Epidermal melanocyte (primary cell): Measurements from ENCODE around the gene ICA1.

Source experiments
- DNase-seq: peaks from one replicate; pipeline ENCODE4 v3.0.0; 2011; ENCODE audit warnings: low spot score; ENCODE audit not compliant: insufficient read length

Gene ICA1

DNA sequence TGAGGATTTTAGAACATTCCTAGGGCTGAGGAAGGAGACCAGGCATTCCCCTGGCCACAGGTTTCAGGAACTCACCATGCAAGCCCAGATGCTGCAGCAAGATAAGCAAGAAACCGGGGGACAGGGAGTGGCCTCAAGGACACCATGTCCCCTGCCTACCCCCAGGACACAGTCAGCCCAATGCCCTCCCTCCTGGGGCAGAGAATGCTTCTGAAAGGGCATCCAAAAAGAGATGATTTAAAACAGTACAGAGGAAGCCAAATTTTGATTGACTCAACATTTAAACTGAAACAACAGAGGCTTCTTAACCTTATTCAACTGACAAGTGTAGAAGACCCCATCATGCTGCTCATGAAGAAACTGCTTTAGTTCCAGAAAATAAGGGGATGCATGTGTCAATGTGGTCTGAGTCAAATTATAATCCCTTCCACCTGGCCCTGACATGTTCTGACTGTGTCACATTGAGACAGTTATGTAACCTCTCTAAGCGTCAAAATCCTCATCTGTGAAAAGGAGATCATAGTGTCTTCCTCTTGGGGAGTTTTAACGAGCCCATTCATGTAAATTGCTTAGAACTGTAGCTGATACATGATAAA, 60.0 kb downstream of the ICA1 start:
- no peak for DNase-seq

DNA sequence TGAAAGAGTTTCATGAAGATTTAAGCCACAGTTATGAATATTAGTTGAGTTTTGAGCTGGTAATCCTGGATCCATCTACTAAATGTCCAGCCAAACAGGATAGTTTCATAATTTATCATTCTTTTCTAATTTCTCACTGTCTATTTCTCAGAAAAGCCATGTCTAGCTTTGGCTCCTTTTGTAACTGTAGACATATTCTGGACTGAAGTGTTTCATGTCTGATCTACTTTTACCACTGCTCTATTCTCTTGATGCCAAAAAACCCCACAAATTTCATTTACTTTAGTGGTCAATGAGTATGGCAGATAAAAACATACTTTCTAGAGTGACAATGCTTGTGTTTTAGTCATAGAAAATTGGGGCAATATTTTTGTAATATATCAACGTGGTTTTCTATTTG, 61.2 kb downstream of the ICA1 start:
- no peak for DNase-seq

DNA sequence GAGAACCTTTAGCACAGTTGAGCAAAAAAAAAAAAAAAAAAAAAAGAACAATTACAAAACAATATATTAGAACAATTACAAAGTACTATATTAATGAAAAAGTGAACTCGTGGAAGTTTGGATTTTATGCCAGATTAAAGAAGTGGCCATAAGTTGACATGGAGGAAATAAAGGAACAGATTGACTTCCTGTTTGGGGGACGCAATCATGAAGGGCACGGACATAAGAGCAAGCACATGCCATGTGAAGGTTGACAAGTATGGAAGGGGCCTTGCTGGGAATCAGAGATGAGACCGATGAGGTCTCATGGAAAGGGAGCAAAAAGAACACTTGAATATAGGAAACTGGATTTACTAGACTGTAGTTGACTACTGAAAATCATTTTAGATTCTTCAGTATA, 61.7 kb downstream of the ICA1 start:
- no peak for DNase-seq

DNA sequence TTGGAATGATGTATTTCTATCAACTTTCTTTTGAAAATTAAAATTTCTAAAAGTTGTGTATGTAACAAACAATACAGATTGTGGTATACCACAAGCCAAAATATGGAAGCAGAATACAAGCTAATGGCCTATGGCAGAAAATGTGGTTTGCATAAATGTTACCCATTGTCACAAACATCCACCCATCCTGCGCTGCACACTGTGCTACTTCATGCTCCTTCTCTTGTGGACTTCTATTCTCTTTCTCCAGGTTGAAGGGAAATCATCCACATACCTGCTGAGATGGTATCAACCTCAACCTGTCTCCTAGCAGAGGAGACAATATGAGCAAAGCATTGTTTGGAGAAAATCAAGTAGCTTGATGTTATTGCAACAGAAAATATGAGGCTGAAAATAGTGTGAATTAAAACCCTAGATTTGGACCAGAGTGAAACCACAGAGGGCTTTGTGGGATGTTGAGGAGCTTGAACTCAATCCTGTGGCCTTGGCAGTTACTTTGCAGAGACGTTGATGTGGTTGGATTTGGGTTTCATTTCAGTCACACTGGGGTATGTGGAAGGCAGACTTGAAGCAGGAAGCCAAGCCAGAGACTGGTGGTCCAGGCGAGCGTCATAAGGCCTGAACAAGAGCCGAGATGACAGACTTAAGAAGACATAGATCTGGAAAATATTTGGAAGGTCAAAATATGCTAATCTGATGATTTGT, 63.8 kb downstream of the ICA1 start:
- no peak for DNase-seq

DNA sequence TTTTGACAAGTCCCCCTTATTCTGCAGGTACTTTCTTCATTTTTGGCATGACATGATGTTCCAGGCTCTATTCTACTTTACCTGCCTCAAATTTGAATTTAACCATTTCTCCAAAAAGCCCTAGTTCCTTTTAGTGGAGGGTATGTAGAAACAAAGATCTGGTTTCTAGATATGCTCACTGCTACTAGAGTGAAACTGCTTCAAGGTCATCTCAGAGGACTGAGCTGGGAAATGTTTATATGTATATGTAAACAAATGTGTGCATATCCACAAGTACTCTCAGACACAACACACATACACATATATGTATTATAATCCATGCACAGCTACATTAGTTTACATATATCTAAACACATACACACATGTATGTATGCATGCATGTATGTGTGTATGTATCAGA, 69.1 kb downstream of the ICA1 start:
- DNase-seq, result no peak

DNA sequence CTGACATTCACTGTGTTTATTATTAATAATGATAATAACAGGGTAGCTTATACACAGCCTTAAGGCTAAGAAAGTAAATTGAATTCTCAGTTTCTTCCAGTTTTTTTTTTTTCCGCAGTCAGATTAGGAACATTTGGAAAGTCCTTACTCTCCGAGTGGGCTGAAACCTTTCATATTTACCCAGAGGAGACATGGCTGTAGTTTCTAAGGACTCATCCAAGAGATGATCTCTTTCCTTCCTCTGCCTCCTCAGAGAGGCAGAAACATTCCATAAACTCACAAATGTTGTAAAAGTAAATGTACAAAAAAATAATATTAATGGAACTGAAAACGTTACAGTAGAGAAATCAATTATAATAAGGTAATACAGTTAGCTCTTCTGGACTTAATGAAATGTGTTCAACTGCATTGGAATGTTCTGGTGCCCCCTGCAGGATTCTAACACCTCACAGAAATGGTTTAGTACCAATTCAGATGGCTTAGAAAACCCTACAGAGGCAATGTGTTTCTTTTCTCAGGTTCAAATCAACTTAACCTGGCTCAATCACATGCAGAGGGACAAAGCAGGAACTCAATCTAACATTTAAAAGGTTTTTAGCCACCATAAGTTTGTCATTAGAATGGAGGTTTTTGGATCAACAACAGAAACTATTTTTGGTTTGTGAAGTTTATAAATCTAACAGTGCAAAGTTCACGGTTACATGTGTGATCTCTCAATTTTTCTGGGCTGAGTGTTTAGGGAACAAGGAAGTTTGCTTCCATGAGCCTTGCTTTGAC, 71.7 kb downstream of the ICA1 start:
- DNase-seq, result no peak

DNA sequence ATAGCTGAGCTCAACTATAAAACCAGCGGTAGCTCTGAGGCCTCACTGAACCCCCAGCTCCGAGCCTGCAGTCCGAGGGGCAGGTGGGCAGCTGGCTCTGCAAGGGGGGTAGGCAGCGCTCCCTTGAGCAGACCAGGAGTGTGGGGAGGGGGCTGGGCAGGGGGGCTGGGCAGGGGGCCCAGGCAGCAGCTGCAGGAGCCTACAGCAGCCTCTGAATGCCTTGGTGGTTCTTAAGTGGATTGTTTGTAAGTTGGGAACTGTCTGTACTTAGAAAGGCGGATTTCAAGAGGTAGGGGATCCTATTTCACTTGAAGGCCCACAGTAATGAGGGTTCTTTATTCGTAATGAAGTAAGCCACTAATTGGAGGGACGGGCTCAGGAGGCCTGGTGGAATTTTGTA, 72.3 kb downstream of the ICA1 start:
- DNase-seq, result no peak

DNA sequence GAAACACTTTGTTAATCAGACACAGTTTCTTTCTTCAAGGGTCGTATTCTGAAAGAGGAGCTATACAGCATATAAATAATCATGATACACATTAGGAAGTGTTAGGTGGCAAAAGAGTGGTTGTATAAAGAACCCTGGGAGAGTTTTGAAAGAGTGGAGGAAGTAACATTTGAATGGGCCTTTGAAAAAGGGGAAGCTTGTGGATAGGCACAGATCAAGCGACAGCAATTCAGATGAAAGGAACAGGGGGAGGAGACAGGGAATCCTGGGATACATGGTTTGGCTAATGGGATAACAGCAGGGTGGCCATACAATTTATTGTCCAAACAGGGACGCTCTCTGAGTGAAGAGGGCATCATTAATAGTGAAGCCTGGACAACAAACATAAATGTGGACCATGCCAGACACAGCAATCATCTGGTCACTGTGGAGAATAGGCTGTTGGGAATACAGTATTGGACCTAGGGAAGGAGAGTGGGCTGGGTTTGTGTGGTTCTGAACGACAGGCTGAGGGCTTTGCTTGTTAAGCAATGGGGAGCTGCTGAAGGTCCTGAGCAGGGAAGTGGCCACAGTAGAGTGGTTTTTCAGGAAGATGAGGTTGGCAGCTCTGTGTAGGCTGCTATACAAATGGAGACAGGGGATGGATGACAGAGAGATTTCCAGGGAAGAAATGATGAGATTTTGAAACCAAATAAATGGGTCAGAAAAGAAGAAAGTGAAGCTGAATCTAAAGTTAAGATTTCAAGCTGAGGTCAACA, 75.9 kb downstream of the ICA1 start:
- DNase-seq, result no peak

DNA sequence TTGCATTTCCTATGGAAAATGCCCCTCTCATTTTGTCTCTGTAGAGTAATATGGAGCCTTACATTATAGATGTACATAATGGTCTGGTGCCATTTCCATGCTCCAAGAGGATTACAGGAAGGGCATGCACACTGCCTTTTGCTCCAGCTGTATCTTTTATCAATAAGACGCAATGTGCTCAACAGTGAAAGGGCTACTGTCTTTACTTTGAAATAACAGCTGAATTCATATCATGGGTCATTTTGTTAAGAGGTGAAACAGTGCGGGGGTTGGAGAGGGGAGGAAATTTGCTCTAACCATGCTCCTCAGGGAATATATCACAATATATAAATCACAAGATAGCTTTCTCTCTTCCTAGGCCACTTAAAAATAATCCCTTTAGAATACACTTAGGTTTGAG, 77.7 kb downstream of the ICA1 start:
- DNase-seq, result peak; percentile 33

DNA sequence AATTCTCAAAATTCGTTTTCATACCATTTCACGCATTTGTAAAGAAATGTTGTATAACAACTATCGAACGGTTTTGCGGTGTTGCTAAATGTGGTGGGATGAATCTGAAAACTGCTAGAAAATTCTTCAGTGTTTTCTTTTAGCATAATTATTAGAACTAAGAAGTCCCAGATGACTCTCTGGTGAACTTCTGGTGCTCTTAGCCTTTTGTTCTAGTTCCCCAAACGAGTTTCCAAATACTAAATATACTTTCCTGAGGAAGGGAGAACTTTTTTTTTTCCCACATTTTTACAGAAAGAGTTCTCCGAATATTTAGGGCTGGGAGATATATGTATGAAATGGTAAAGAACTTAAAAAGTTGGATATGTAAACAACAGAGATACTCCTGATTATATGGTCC, 82.5 kb downstream of the ICA1 start:
- no peak for DNase-seq

DNA sequence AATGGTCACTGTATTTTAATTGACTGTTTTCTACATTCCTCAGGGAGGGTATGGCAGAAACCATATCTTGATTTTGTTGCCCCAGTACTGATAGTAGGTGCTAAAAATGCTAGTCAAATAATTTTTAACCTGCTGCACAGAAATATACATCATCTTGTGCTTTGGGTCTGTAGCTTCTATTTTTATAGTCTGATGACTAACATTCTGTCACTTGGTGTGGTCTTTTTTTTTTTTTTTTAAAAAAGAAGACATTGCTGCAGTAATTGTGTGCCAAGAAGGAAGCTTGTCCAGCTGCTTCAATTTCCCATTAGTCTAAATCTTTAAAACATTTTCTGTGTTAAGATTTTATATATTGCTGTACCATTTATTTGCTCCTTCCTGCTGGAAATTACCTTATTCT, 83.6 kb downstream of the ICA1 start:
- no peak for DNase-seq

DNA sequence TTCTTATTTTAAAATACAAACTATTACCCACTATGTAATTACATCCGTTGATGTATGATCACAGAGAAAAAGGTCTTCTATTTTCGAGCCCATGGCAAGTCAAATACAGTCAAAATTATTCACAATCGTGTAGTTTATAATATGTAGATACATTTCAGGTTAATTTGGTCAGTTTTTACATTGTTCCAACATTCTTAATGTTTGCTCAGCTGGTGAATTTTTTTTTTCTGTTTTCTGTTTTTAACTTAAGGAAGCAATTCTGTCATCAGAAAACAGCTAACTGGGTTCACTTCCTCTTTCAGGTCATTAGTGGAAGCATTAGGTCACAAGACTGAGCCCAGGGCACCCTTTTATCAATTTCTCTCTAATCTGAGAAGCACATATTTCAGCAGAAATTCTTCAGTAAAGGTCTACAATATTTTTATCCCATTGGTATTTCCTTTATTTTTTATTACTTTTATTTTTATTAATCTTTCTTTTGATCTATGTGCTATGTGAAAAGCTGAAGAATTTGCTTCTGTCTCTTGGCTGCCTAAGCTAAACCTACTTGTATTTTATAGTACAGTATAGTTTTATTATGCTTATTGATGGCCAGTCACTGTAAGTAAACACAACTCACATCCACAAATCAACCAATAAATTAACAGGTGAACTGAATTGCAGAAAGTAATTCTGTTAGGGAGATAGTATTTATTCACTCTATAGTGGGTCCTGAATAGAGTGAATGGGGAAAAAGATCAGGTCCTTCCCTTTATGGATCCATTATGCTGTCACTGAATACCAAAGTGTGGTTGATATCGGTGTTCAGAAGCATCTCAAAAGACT, 84.6 kb downstream of the ICA1 start:
- no peak for DNase-seq

DNA sequence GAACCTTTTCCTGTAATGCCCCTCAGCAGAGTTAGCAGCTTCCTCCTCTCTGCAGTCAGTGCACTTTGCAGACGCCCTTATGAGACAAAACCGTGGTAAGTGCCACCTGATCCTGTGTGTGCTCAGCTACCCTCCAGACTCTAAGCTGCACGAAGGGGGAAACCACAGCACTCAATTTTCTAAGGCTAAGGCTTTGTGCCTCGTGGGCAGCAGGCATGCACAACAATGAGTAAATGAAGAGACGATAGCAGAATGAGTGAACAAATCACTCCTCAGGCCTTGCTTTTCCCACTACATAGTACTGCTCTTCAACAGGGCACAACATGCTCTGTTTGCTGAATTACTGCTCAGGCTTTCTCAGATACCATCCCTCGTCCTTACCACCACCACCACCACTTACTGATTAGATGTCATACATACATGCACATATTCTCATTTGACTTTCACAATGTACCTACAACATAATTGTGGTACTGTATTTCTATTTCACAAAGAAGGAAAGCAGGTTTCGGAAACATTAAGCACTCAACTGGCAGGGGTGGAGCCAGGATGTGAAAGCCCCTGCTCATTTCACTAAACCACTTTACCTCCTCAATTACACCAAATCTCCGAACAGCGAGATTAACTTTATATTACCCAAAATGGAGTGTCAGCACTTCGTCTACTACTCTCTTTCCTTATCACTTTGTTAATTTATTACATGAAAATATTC, 85.4 kb downstream of the ICA1 start:
- DNase-seq, result no peak

DNA sequence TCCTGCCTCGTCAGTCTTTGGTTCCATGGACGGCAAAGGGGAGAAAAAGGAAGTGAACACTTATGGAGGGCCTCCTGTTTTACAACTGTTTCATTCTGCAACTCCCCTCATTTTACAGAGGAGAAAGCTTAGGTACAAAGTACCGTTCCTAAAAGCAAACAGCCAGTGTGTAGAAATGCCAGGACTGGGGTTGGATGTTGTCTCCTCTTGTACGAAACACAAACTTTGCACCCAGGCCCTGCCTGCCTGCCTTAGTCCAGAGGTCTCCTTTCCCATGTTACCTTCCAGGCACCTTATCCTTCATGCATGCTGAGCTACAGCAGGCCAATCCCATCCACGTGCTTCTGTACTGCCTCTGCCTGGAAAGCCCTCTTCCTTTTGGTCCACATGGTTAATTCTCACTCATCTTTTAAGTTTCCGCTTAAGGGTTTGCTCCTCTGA, 86.0 kb downstream of the ICA1 start:
- DNase-seq, result no peak

DNA sequence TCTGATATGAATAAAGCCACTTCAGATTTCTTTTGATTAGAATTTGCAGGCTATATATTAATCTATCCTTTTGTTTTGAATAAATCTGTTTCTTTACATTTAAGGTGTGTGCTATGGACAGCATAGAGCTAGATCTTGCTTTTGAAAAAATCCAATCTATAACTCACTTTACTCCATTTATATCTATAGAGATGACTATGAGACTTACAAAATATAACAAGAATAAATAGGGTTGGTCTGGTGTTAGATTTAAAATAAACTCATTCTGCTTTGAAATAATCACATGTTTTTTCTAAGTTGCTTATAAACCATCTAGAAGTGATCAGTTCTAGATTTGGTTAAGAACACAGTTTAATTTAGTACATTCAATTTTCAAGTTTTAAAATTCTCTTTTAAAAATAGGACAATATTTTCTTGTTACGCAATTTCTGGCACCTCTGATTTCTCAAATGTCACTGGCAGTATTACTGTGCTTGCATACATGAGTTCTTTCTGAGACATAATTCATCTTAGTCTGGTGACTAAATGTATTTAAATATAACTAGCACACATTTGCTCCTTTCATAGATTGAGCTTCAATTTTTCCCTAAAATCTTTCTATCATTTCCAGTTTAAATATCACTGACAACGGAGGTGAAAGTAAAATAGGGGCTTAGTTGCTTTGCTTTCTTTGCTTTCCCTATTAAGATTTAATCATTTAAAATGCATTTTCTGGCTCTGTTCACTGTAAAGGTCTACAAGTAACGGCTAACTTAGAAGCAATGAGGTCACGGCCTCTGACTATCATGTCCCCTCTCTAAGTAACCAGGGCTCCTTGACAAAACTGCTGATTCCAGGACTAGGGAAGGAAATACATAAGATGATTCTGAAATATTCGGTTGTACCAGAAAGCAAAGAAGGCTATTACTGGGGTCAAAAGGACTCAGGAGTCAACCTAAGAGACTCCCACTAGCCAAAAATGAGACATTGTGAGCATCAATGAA, 89.3 kb downstream of the ICA1 start:
- DNase-seq, result no peak

DNA sequence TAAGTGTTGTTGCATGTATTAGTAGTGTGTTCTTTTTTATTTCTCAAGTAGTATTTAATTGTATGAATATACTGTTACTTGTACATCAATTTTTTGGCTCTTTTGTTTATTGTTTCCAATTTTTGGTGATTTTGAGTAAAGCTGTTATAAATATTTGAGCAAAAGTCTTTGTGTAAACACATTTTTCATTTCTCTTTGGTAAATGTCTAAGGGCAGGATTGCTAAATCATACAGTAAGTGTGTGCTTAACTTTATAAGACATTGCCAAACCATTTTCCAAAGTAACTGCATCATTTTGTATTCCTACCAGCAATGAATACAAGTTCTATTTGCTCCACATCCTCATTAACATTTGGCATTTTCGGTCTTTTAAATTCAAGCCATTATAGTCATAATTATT, 92.8 kb downstream of the ICA1 start:
- no peak for DNase-seq

DNA sequence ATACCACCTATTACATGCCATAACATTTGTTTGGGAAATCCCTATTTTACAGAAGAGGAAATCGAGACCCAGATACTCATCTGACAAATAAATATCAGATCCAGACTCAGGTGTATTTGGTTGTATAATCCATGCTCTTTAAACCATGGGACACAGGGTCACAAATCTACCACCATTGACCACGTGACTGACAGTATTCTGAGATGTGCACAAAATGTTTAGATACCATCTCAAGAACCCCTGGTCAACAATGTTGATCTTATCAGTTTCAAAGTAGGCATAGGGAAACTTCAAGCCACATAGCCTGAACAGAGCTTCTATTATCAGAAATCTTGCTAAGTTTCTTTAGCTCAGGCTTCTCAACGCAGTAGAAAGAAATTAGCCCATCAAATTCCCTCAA, 93.6 kb downstream of the ICA1 start:
- no peak for DNase-seq

DNA sequence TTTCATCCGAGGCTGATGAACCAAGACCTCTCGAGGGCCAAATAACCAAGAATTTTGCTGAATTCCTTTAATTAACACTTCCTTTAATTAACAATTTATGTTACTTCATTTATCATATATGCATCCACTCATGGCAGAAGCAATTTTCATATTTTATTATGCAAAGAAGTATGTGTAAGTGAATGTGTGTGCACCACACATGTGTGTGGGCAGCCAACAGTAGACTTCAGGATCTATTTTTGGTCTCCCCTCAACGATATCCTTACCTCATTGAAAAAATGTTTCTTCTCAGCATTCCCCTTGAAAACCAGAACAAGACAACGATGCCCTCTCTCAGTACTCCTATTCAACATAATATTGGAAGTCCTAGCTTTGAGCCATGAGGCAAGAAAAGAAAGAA, 96.8 kb downstream of the ICA1 start:
- DNase-seq, result no peak

DNA sequence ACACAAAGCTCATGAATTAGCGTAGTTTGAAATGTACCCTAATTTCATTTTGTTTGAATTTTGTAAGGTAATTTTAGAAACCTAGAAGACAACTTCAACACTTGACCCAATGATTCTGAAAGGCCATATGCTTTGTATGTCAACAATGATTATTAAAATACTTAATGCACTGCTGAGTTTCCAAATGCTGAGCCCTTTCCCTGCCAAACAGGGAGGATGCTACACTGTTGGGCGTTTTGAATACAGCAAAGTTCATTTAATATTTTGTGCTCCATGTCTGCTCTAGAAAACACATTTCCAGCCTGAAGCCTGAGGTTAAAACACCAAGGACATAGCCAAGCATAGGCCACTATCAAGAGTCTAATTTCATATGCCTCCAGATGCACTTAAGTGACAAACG, 99.8 kb downstream of the ICA1 start:
- no peak for DNase-seq
